Caco-2 (cell line): ENCODE measurements around the gene IDI1. TPM values are rescaled to one million over a fixed set of nuclear protein-coding genes. Genes with fewer than 3 reads are reported as not detected.

Experiments used
- BruUV-seq: library from RNA; stranded (reverse); fragments of 400-500 nt; replicated peaks from 2 replicates; lab custom pipeline; 2021; lab: Mats Ljungman, UMichigan
- CTCF ChIA-PET: fragments of 300-600 bp; sonication (Branson Sonifier 250); formaldehyde crosslinking; loops from one replicate; lab custom pipeline; 2022; ENCODE audit warnings: antibody characterized with exemption; lab: Charles Lee
- POLR2A ChIA-PET: fragments of 300-600 bp; sonication (Branson Sonifier 250); formaldehyde crosslinking; loops from one replicate; lab custom pipeline; 2022; ENCODE audit warnings: antibody characterized with exemption; lab: Charles Lee
- DNase-seq, 2 experiments: peaks; one replicate each; pipeline versions ENCODE4 v3.0.0 to v3.0.0-alpha.2; 2020 to 2022
- H3K27me3 ChIP-seq: replicated peaks from 2 replicates; pipeline ENCODE4 v1.6.0; 2011; ENCODE audit warnings: low read length; ENCODE audit not compliant: control insufficient read depth, insufficient read depth
- H3K36me3 ChIP-seq: 2 replicates; pipeline ENCODE4 v1.5.1; 2011; ENCODE audit warnings: low read length; ENCODE audit not compliant: control insufficient read depth, insufficient read depth
- H3K4me1 ChIP-seq: fragments of 250-450 bp; sonication (Bioruptor Pico); 2 replicates; pipeline ENCODE4 v1.5.1; 2020; ENCODE audit warnings: mild to moderate bottlenecking
- H3K4me3 ChIP-seq: 2 replicates; pipeline ENCODE4 v1.5.1; 2011; ENCODE audit warnings: low read depth, mild to moderate bottlenecking, control low read depth, low read length
- H3K9me3 ChIP-seq: fragments of 250-450 bp; sonication (Bioruptor Pico); 2 replicates; pipeline ENCODE4 v1.5.1; 2020; ENCODE audit warnings: mild to moderate bottlenecking, moderate library complexity
- H3K27ac Mint-ChIP-seq: one replicate; pipeline ENCODE4 v1.8.0; 2022; ENCODE audit warnings: mixed read lengths; ENCODE audit not compliant: unreplicated experiment
- H3K27me3 Mint-ChIP-seq: one replicate; pipeline ENCODE4 v1.8.0; 2022; ENCODE audit warnings: mixed read lengths; ENCODE audit not compliant: insufficient read depth, unreplicated experiment
- H3K36me3 Mint-ChIP-seq: one replicate; pipeline ENCODE4 v1.8.0; 2022; ENCODE audit warnings: mild to moderate bottlenecking, mixed read lengths; ENCODE audit not compliant: insufficient read depth, unreplicated experiment
- H3K4me1 Mint-ChIP-seq: one replicate; pipeline ENCODE4 v1.8.0; 2022; ENCODE audit warnings: low read depth, mixed read lengths; ENCODE audit not compliant: unreplicated experiment
- H3K4me3 Mint-ChIP-seq: one replicate; pipeline ENCODE4 v1.8.0; 2022; ENCODE audit warnings: mild to moderate bottlenecking, moderate library complexity, mixed read lengths; ENCODE audit not compliant: unreplicated experiment
- H3K9me3 Mint-ChIP-seq: one replicate; pipeline ENCODE4 v1.8.0; 2022; ENCODE audit warnings: mixed read lengths; ENCODE audit not compliant: unreplicated experiment
- intact Hi-C: fragments of 100-400 bp; cut with micrococcal nuclease; formaldehyde crosslinking; loops from one replicate; pipeline ENCODE4 v1.10.0; 2022; ENCODE audit not compliant: unreplicated experiment
- total RNA-seq: library from RNA; stranded (reverse); gene quantifications from 2 replicates; pipeline ENCODE4 v1.2.3, GENCODE V29; 2022
- TF ChIP-seq, protein P1 (sequence below), 2 experiments: fragments of 200-600 bp in 1 of 2; IDR thresholded peaks; 1 replicate in 1 of 2; 2 replicates in 1 of 2; pipeline versions ENCODE4 v1.5.1 to v1.8.0; 2011 to 2022; ENCODE audit warnings: antibody characterized with exemption in 1 of 2, control low read depth in 1 of 2, inconsistent platforms in 1 of 2, low read depth in 1 of 2, low read length in 1 of 2, mild to moderate bottlenecking in 1 of 2, moderate library complexity in 1 of 2; ENCODE audit not compliant: insufficient read depth in 1 of 2, severe bottlenecking in 1 of 2, unreplicated experiment in 1 of 2

Gene IDI1
- total RNA-seq, 1 experiment from 2014 or later, result 133 TPM

DNA sequence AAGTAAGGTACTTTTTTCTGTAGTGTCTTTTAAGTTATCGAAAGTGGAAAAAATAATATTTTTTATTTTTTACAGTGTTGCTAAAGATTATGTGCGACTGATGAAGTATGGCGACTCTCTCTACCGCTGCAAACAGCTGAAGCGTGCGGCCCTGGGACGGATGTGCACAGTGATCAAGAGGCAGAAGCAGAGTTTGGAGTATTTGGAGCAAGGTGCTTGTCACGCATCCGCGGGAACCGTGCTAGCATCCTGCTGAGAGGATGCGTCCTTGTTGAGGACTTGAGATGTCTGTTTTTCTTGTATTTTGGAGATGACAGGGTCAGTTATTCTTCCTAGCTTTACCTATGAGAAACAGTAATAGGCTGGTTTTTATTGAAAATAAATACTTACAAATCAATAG lies 52.9 kb downstream of the IDI1 start:
- Histone ChIP-seq H3K4me1 (no peaks in the 10 kb centered on the region), H3K9me3 (no peaks in the 10 kb centered on the region), H3K4me3 (no peak overlapping the region), H3K27me3 (no peaks in the 10 kb centered on the region), H3K36me3 (peaks cover 10% of the 10 kb centered on the region)
- ChIA-PET POLR2A (interaction anchor here (0.6 kb wide), 1 partner anchor 65 kb away, joined by 3 read pairs; no protein-coding TSS in a partner anchor), CTCF (no interaction called here)
- intact Hi-C loops, result no loop called here
- DNase-seq, result peak in 1 of 2 experiments; percentile 20
- BruUV-seq, result no TSS peak
- Mint-ChIP-seq H3K4me1 (no peaks in the 10 kb centered on the region), H3K9me3 (no peaks in the 10 kb centered on the region), H3K27me3 (no peaks in the 10 kb centered on the region), H3K36me3 (peaks cover 97% of the 10 kb centered on the region), H3K4me3 (no peak overlapping the region), H3K27ac (no peak overlapping the region)
- TF ChIP-seq, protein P1, sequence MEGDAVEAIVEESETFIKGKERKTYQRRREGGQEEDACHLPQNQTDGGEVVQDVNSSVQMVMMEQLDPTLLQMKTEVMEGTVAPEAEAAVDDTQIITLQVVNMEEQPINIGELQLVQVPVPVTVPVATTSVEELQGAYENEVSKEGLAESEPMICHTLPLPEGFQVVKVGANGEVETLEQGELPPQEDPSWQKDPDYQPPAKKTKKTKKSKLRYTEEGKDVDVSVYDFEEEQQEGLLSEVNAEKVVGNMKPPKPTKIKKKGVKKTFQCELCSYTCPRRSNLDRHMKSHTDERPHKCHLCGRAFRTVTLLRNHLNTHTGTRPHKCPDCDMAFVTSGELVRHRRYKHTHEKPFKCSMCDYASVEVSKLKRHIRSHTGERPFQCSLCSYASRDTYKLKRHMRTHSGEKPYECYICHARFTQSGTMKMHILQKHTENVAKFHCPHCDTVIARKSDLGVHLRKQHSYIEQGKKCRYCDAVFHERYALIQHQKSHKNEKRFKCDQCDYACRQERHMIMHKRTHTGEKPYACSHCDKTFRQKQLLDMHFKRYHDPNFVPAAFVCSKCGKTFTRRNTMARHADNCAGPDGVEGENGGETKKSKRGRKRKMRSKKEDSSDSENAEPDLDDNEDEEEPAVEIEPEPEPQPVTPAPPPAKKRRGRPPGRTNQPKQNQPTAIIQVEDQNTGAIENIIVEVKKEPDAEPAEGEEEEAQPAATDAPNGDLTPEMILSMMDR (IDR thresholded peaks at IDR 0.05; ENCODE audit: insufficient read depth in 1 of 2, low read depth in 1 of 2, low read length in 1 of 2, severe bottlenecking in 1 of 2, unreplicated experiment in 1 of 2), result no peak

DNA sequence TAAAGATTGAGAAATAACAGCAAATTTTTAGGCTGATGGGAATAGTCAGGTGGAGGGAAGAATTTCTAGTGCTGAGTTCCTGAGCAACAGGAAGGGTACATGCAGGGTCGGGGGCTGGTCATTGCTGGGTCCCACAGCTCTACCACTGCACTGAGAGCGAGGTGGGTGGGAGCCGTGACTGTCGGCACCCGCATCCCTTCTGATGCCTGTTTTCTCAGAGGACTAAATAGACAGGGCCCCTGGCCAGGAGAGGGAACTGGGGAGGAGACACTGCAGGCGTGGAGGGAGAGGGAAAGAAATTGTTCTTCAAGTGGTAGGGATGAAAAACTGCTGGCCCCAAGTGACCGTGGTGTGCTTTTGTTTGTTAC lies 53.4 kb downstream of the IDI1 start:
- no peaks in the 10 kb centered on the region for H3K9me3 ChIP-seq
- no peak overlapping the region for H3K4me3 ChIP-seq
- CTCF ChIA-PET, result no interaction called here
- no peaks in the 10 kb centered on the region for H3K27me3 ChIP-seq
- DNase-seq, result peak in 1 of 2 experiments; percentile 31
- Mint-ChIP-seq H3K27me3 (no peaks in the 10 kb centered on the region), H3K4me1 (no peaks in the 10 kb centered on the region), H3K36me3 (peaks cover 97% of the 10 kb centered on the region), H3K4me3 (no peak overlapping the region), H3K27ac (peak overlapping the region; percentile 7), H3K9me3 (no peaks in the 10 kb centered on the region)
- POLR2A ChIA-PET, result no interaction called here
- intact Hi-C loops, result no loop called here
- no peaks in the 10 kb centered on the region for H3K4me1 ChIP-seq
- H3K36me3 ChIP-seq, result peaks cover 9% of the 10 kb centered on the region
- TF ChIP-seq, protein P1 (IDR thresholded peaks at IDR 0.05; ENCODE audit: insufficient read depth in 1 of 2, low read depth in 1 of 2, low read length in 1 of 2, severe bottlenecking in 1 of 2, unreplicated experiment in 1 of 2), result no peak
- BruUV-seq, result no TSS peak

DNA sequence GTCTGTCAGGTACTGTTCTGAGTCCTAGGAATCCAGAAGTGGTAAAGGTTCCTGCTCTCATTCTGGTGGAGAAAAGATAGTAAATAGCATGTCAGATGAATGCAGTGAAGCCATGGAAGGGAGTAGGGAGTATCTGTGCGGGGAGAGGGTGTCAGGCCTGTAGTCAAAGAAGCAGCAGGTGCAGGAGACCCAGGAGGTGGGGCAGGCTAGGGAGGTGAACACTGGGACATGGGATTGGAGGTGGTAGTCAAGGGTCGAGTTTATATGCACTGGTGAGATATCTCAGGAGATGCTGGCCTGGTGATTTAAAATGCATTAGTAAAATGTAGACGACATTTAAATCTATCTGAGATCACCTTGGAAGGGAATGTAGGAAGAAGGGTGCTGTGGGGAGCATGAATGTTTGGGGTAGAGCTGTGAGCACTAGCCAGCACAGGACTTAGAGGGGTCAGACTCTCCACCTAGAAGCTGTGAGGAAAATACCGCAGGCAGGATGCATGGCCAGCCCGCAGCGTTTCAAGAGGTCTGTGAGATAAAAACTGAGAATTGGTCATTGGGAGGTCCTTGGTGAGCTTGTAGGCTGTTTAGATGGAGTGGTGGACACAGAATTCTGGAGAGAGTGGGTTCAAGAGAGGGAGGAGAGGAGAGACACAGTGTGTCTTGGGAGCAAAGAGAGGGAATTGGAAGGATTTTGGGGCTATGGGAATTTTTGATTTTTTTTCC lies 53.9 kb downstream of the IDI1 start:
- intact Hi-C loops, result no loop called here
- TF ChIP-seq, protein P1 (IDR thresholded peaks at IDR 0.05; ENCODE audit: insufficient read depth in 1 of 2, low read depth in 1 of 2, low read length in 1 of 2, severe bottlenecking in 1 of 2, unreplicated experiment in 1 of 2), result no peak
- Histone ChIP-seq H3K4me3 (no peak overlapping the region), H3K4me1 (peaks cover 3% of the 10 kb centered on the region), H3K36me3 (peaks cover 8% of the 10 kb centered on the region), H3K27me3 (no peaks in the 10 kb centered on the region), H3K9me3 (no peaks in the 10 kb centered on the region)
- ChIA-PET CTCF (no interaction called here), POLR2A (no interaction called here)
- Mint-ChIP-seq H3K9me3 (no peaks in the 10 kb centered on the region), H3K27ac (peak overlapping the region; percentile 7), H3K36me3 (peaks cover 97% of the 10 kb centered on the region), H3K4me1 (peaks cover 2% of the 10 kb centered on the region), H3K27me3 (no peaks in the 10 kb centered on the region), H3K4me3 (no peak overlapping the region)
- BruUV-seq, result no TSS peak
- peak in 1 of 2 experiments; percentile 30 for DNase-seq
